ENCODE measurements around the gene CLCN2.

Gene CLCN2

GRCh38 chr3:184322731-184323487 lies 38.5 kb downstream of the CLCN2 start:
- DNase-seq: no peak

GRCh38 chr3:184321666-184322065 lies 39.7 kb downstream of the CLCN2 start:
- no peak for DNase-seq

- DNase-seq: no peak
Observed at GRCh38 chr3:184320104-184320445, 41.3 kb downstream of the CLCN2 start.

GRCh38 chr3:184317201-184317600 lies 44.2 kb downstream of the CLCN2 start:
- no peak for DNase-seq

GRCh38 chr3:184316792-184317191 lies 44.6 kb downstream of the CLCN2 start:
- no peak for DNase-seq

- DNase-seq: no peak
Observed at GRCh38 chr3:184315871-184316661, 45.3 kb downstream of the CLCN2 start.

GRCh38 chr3:184315543-184315867 lies 45.9 kb downstream of the CLCN2 start:
- DNase-seq: no peak

GRCh38 chr3:184314700-184315542 lies 46.5 kb downstream of the CLCN2 start:
- DNase-seq: peak; percentile 33

- peak; percentile 87 for DNase-seq
Observed at GRCh38 chr3:184314363-184314699, 47.1 kb downstream of the CLCN2 start, which contains the start of gene EIF4G1. TSS of gene EIF4G1 (plus strand) at chr3:184314606. CDS start at chr3:184315797, 1,191 bp downstream.

- no peak for DNase-seq
Observed at GRCh38 chr3:184311633-184312032, 49.8 kb downstream of the CLCN2 start.

GRCh38 chr3:184308744-184309143 lies 52.7 kb downstream of the CLCN2 start:
- no peak for DNase-seq

- DNase-seq: no peak
Observed at GRCh38 chr3:184307915-184308314, 53.5 kb downstream of the CLCN2 start.

GRCh38 chr3:184306341-184306972 lies 54.9 kb downstream of the CLCN2 start:
- no peak for DNase-seq

- peak; percentile 12 for DNase-seq
Observed at GRCh38 chr3:184305577-184305976, 55.8 kb downstream of the CLCN2 start.

- no peak for DNase-seq
Observed at GRCh38 chr3:184300378-184300720, 61.1 kb downstream of the CLCN2 start.

GRCh38 chr3:184299488-184300377 lies 61.7 kb downstream of the CLCN2 start:
- DNase-seq: no peak

- peak; percentile 91 for DNase-seq
Observed at GRCh38 chr3:184298759-184299487, 62.5 kb downstream of the CLCN2 start, which contains the start of gene PSMD2. TSS of gene PSMD2 (plus strand) at chr3:184299241. CDS start at chr3:184299267, 26 bp downstream.

- DNase-seq: no peak
Observed at GRCh38 chr3:184296616-184297015, 64.8 kb downstream of the CLCN2 start.
